Activated T-helper 1 cell treated with anti-CD3 and anti-CD28 coated beads, Interleukin-12 subunit alpha, Interleukin-12 subunit beta, Interleukin-2, Interleukin-4 antibody, amounts not matched to agents 30 ng/mL and 10 ng/mL and 1 ng/mL, durations not matched to agents 14 hours and 24 hours and 36 hours (primary cell): ENCODE measurements around the gene NTNG1. TPM values are rescaled to one million over a fixed set of nuclear protein-coding genes. Genes with fewer than 3 reads are reported as not detected.
A peak's percentile ranks its signal among the peaks of the same experiment; 100 is the strongest.

Source experiments
- DNase-seq: peaks from one replicate; pipeline ENCODE4 v3.0.0; 2021; ENCODE audit warnings: low spot score
- H3K27ac Mint-ChIP-seq: one replicate; pipeline ENCODE4 v1.8.0; 2021; ENCODE audit warnings: mild to moderate bottlenecking, mixed read lengths
- H3K27me3 Mint-ChIP-seq: one replicate; pipeline ENCODE4 v1.8.0; 2022; ENCODE audit warnings: mild to moderate bottlenecking, moderate library complexity, mixed read lengths; ENCODE audit not compliant: insufficient read depth
- H3K36me3 Mint-ChIP-seq: one replicate; pipeline ENCODE4 v1.8.0; 2021; ENCODE audit warnings: low read depth, mixed read lengths
- H3K4me1 Mint-ChIP-seq: one replicate; pipeline ENCODE4 v1.8.0; 2021; ENCODE audit warnings: low read depth, mixed read lengths
- H3K4me3 Mint-ChIP-seq: one replicate; pipeline ENCODE4 v1.8.0; 2021; ENCODE audit warnings: mild to moderate bottlenecking, moderate library complexity, mixed read lengths
- H3K9me3 Mint-ChIP-seq: one replicate; pipeline ENCODE4 v1.8.0; 2021; ENCODE audit warnings: mixed read lengths
- intact Hi-C: fragments of 100-400 bp; cut with micrococcal nuclease; formaldehyde crosslinking; loops from one replicate; pipeline ENCODE4 v1.15.1; 2024
- total RNA-seq: library from RNA; stranded (reverse); gene quantifications from 2 replicates; pipeline ENCODE4 v1.2.3, GENCODE V29; 2022

NTNG1 gene
- total RNA-seq, 1 donor from 2014 or later, result not detected

GRCh38 chr1:107430540-107431228 lies 289.8 kb downstream of the NTNG1 start:
- Mint-ChIP-seq H3K9me3 (no peaks in the 10 kb centered on the region), H3K27me3 (no peaks in the 10 kb centered on the region), H3K4me3 (no peak overlapping the region), H3K27ac (no peak overlapping the region), H3K36me3 (no peaks in the 10 kb centered on the region), H3K4me1 (no peaks in the 10 kb centered on the region)
- intact Hi-C loops, result loop anchor here (1.0 kb wide), 2 partner anchors 99 to 320 kb away; no protein-coding TSS in a partner anchor
- DNase-seq, result peak; percentile 0

- no peaks in the 10 kb centered on the region for H3K36me3 Mint-ChIP-seq
- H3K4me1 Mint-ChIP-seq, result no peaks in the 10 kb centered on the region
- no peak overlapping the region for H3K4me3 Mint-ChIP-seq
- DNase-seq, result no peak
- H3K27ac Mint-ChIP-seq, result no peak overlapping the region
- no peaks in the 10 kb centered on the region for H3K9me3 Mint-ChIP-seq
- H3K27me3 Mint-ChIP-seq, result no peaks in the 10 kb centered on the region
- intact Hi-C loops, result no loop called here
Observed at GRCh38 chr1:107432108-107432507, 291.3 kb downstream of the NTNG1 start.

- no peaks in the 10 kb centered on the region for H3K27me3 Mint-ChIP-seq
- intact Hi-C loops, result no loop called here
- H3K4me1 Mint-ChIP-seq, result no peaks in the 10 kb centered on the region
- H3K9me3 Mint-ChIP-seq, result no peaks in the 10 kb centered on the region
- no peak overlapping the region for H3K27ac Mint-ChIP-seq
- no peak for DNase-seq
- no peak overlapping the region for H3K4me3 Mint-ChIP-seq
- no peaks in the 10 kb centered on the region for H3K36me3 Mint-ChIP-seq
Observed at GRCh38 chr1:107433068-107433467, 292.2 kb downstream of the NTNG1 start.

- Mint-ChIP-seq H3K36me3 (no peaks in the 10 kb centered on the region), H3K27me3 (no peaks in the 10 kb centered on the region), H3K27ac (no peak overlapping the region), H3K4me3 (no peak overlapping the region), H3K9me3 (no peaks in the 10 kb centered on the region), H3K4me1 (no peaks in the 10 kb centered on the region)
- no peak for DNase-seq
- intact Hi-C loops, result no loop called here
Observed at GRCh38 chr1:107433635-107434360, 293.0 kb downstream of the NTNG1 start.

GRCh38 chr1:107434361-107434693 lies 293.5 kb downstream of the NTNG1 start:
- Mint-ChIP-seq H3K27ac (no peak overlapping the region), H3K27me3 (no peaks in the 10 kb centered on the region), H3K4me1 (no peaks in the 10 kb centered on the region), H3K36me3 (no peaks in the 10 kb centered on the region), H3K4me3 (no peak overlapping the region), H3K9me3 (no peaks in the 10 kb centered on the region)
- intact Hi-C loops, result no loop called here
- no peak for DNase-seq

GRCh38 chr1:107436552-107437241 lies 295.9 kb downstream of the NTNG1 start:
- H3K4me3 Mint-ChIP-seq, result no peak overlapping the region
- intact Hi-C loops, result no loop called here
- H3K4me1 Mint-ChIP-seq, result no peaks in the 10 kb centered on the region
- DNase-seq, result no peak
- no peaks in the 10 kb centered on the region for H3K9me3 Mint-ChIP-seq
- no peak overlapping the region for H3K27ac Mint-ChIP-seq
- no peaks in the 10 kb centered on the region for H3K36me3 Mint-ChIP-seq
- H3K27me3 Mint-ChIP-seq, result peaks cover 1% of the 10 kb centered on the region

- Mint-ChIP-seq H3K4me1 (no peaks in the 10 kb centered on the region), H3K4me3 (no peak overlapping the region), H3K27ac (no peak overlapping the region), H3K36me3 (no peaks in the 10 kb centered on the region), H3K27me3 (peaks cover 3% of the 10 kb centered on the region), H3K9me3 (no peaks in the 10 kb centered on the region)
- intact Hi-C loops, result no loop called here
- DNase-seq, result no peak
Observed at GRCh38 chr1:107439567-107439966, 298.7 kb downstream of the NTNG1 start.

GRCh38 chr1:107442551-107442950 lies 301.7 kb downstream of the NTNG1 start:
- intact Hi-C loops, result no loop called here
- Mint-ChIP-seq H3K4me3 (no peak overlapping the region), H3K27ac (no peak overlapping the region), H3K27me3 (peaks cover 3% of the 10 kb centered on the region), H3K4me1 (no peaks in the 10 kb centered on the region), H3K36me3 (no peaks in the 10 kb centered on the region), H3K9me3 (no peaks in the 10 kb centered on the region)
- DNase-seq, result no peak

- no peak overlapping the region for H3K27ac Mint-ChIP-seq
- intact Hi-C loops, result no loop called here
- H3K4me3 Mint-ChIP-seq, result no peak overlapping the region
- H3K36me3 Mint-ChIP-seq, result no peaks in the 10 kb centered on the region
- H3K27me3 Mint-ChIP-seq, result peaks cover 3% of the 10 kb centered on the region
- H3K4me1 Mint-ChIP-seq, result no peaks in the 10 kb centered on the region
- DNase-seq, result no peak
- H3K9me3 Mint-ChIP-seq, result no peaks in the 10 kb centered on the region
Observed at GRCh38 chr1:107443027-107443426, 302.2 kb downstream of the NTNG1 start.

- Mint-ChIP-seq H3K36me3 (no peaks in the 10 kb centered on the region), H3K4me3 (no peak overlapping the region), H3K9me3 (no peaks in the 10 kb centered on the region), H3K27me3 (peaks cover 3% of the 10 kb centered on the region), H3K4me1 (no peaks in the 10 kb centered on the region), H3K27ac (no peak overlapping the region)
- intact Hi-C loops, result no loop called here
- DNase-seq, result no peak
Observed at GRCh38 chr1:107443860-107444259, 303.0 kb downstream of the NTNG1 start.

GRCh38 chr1:107444302-107444701 lies 303.5 kb downstream of the NTNG1 start:
- no peak for DNase-seq
- H3K36me3 Mint-ChIP-seq, result no peaks in the 10 kb centered on the region
- intact Hi-C loops, result no loop called here
- peaks cover 3% of the 10 kb centered on the region for H3K27me3 Mint-ChIP-seq
- no peaks in the 10 kb centered on the region for H3K9me3 Mint-ChIP-seq
- no peaks in the 10 kb centered on the region for H3K4me1 Mint-ChIP-seq
- H3K4me3 Mint-ChIP-seq, result no peak overlapping the region
- no peak overlapping the region for H3K27ac Mint-ChIP-seq

- intact Hi-C loops, result no loop called here
- H3K4me1 Mint-ChIP-seq, result no peaks in the 10 kb centered on the region
- H3K27ac Mint-ChIP-seq, result no peak overlapping the region
- H3K36me3 Mint-ChIP-seq, result no peaks in the 10 kb centered on the region
- no peak overlapping the region for H3K4me3 Mint-ChIP-seq
- no peak for DNase-seq
- H3K27me3 Mint-ChIP-seq, result no peaks in the 10 kb centered on the region
- H3K9me3 Mint-ChIP-seq, result no peaks in the 10 kb centered on the region
Observed at GRCh38 chr1:107449326-107449725, 308.5 kb downstream of the NTNG1 start.

GRCh38 chr1:107450899-107451664 lies 310.2 kb downstream of the NTNG1 start:
- Mint-ChIP-seq H3K27me3 (no peaks in the 10 kb centered on the region), H3K9me3 (no peaks in the 10 kb centered on the region), H3K36me3 (no peaks in the 10 kb centered on the region), H3K27ac (no peak overlapping the region), H3K4me3 (no peak overlapping the region), H3K4me1 (no peaks in the 10 kb centered on the region)
- DNase-seq, result no peak
- intact Hi-C loops, result no loop called here
